Esophagus (tissue), 2 donors: ENCODE results near the gene ACRBP. TPM values are rescaled to one million over a fixed set of nuclear protein-coding genes. Genes with fewer than 3 reads are reported as not detected.
A peak's percentile ranks its signal among the peaks of the same experiment; 100 is the strongest.

Source experiments
- H3K27ac ChIP-seq, 2 donors: one replicate each; pipeline ENCODE4 v1.5.1; 2013; ENCODE audit warnings: low read depth in 2 of 2, mild to moderate bottlenecking in 2 of 2, inconsistent platforms in 1 of 2, low read length in 1 of 2, moderate library complexity in 1 of 2
- H3K27me3 ChIP-seq, 2 donors: one replicate each; pipeline ENCODE4 v1.6.1; 2013; ENCODE audit warnings: low read length in 2 of 2, control low read depth in 1 of 2, mild to moderate bottlenecking in 1 of 2; ENCODE audit not compliant: insufficient read depth in 2 of 2, control insufficient read depth in 1 of 2
- H3K36me3 ChIP-seq, 2 donors: one replicate each; pipeline ENCODE4 v1.6.1; 2013; ENCODE audit warnings: low read length in 1 of 2; ENCODE audit not compliant: control insufficient read depth in 2 of 2, insufficient read depth in 2 of 2
- H3K4me1 ChIP-seq, 2 donors: one replicate each; pipeline ENCODE4 v1.6.1; 2013; ENCODE audit warnings: low read length in 1 of 2; ENCODE audit not compliant: control insufficient read depth in 2 of 2, insufficient read depth in 2 of 2
- H3K4me3 ChIP-seq, 2 donors: one replicate each; pipeline ENCODE4 v1.5.1; 2013; ENCODE audit warnings: low read length in 2 of 2, mild to moderate bottlenecking in 2 of 2, low read depth in 1 of 2, moderate library complexity in 1 of 2
- H3K9me3 ChIP-seq, 2 donors: one replicate each; pipeline ENCODE4 v1.6.1; 2013; ENCODE audit warnings: mild to moderate bottlenecking in 2 of 2, low read depth in 1 of 2, low read length in 1 of 2, moderate library complexity in 1 of 2; ENCODE audit not compliant: control insufficient read depth in 2 of 2, insufficient read depth in 1 of 2
- WGBS, 2 donors: extraction: QIAGEN DNeasy Blood & Tissue Kit; methylation state at CpG; one replicate each; pipeline ENCODE4 v1.1.7; 2013; 5-methylcytosine and 5-hydroxymethylcytosine counted together
- polyA plus RNA-seq, 2 donors: library from polyadenylated mRNA; stranded (reverse); fragments of 200-250 nt; gene quantifications; one replicate each; pipeline ENCODE4 v1.2.3, GENCODE V29; 2013
- donor health status: healthy with polysubstance abuse.
- donor health status: Bipolar disorder and iron deficiency.

Gene ACRBP
- polyA plus RNA-seq, 2 donors: 0.32 to 0.84 TPM

DNA sequence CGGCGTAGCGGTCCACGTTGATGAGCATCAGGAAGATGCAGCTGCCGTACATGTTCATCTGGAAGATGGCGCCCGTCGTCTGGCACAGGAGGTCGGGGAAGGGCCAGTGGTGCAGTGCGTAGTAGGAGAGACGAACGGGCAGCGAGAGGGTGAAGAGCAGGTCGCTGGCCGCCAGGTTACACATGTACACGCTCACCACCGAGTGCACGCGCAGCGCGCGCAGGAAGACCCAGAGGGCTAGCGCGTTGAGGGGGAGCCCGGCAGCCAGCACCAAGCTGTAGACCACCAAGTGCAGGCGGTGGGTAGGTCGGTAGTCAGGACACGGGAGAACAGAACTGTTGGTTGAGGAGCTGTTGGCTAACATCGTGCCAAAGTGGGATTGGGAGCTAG is 26.4 kb downstream of the ACRBP start:
- peaks cover 0 to 3% of the 10 kb centered on the region in 2 donors for H3K9me3 ChIP-seq
- H3K27ac ChIP-seq: no peak overlapping the region
- H3K36me3 ChIP-seq: peaks cover 0 to 17% of the 10 kb centered on the region in 2 donors
- WGBS, 2 donors: 84 to 90% methylated on average over 29 of the region's 29 CpGs
- no peaks in the 10 kb centered on the region for H3K27me3 ChIP-seq
- H3K4me3 ChIP-seq: no peak overlapping the region
- peaks cover 0 to 4% of the 10 kb centered on the region in 2 donors for H3K4me1 ChIP-seq

- Histone ChIP-seq H3K9me3 (peaks cover 0 to 3% of the 10 kb centered on the region in 2 donors), H3K36me3 (peaks cover 0 to 17% of the 10 kb centered on the region in 2 donors), H3K27me3 (no peaks in the 10 kb centered on the region), H3K27ac (no peak overlapping the region), H3K4me3 (no peak overlapping the region), H3K4me1 (peaks cover 0 to 4% of the 10 kb centered on the region in 2 donors)
- 59 to 62% methylated on average over 88 of the region's 88 CpGs for WGBS, 2 donors
Measured at GRCh38 chr12:6620137-6620884, 26.9 kb downstream of the ACRBP start.

DNA sequence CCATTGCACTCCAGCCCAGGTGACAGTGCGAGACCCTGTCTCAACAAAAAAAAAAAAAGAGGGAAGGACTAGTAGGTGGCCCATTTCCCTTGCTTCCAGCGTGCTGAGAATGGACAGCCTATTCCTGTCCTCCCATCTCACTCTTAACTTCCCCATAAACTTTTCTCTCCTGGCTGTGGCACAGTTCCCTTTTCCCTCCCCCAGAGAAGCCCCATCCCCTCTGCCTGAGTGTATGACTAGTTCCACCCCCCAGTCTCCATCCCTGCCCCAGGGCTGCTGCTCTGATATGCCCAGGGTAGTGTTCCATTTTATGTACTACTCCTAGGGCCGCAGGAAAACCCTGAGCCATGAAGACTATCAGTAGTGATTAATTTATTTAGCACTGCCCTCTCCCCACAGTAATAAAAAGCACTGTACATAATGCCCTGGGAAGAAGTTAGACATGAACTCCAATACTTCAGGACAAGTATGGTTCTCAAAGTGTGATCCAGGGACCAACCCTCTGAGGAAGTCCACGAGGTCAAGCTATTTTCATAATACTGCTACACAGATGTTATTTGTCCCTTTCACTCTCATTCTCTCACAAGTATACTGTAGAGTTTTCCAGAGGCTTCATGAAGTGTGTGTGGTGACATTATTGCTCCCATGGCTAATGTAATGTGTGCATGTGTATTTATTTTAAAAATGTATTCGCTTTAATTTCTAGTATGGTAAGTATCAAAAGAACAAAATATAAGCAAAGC is 28.6 kb downstream of the ACRBP start:
- 79 to 83% methylated on average over 5 of the region's 5 CpGs for WGBS, 2 donors

GRCh38 chr12:6615802-6616201 is 31.4 kb downstream of the ACRBP start:
- no peaks in the 10 kb centered on the region for H3K27me3 ChIP-seq
- peaks cover 13 to 15% of the 10 kb centered on the region in 2 donors for H3K4me1 ChIP-seq
- peak overlapping the region in 1 of 2 donors; percentile 33 for H3K27ac ChIP-seq
- peaks cover 0 to 14% of the 10 kb centered on the region in 2 donors for H3K36me3 ChIP-seq
- no peak overlapping the region for H3K4me3 ChIP-seq
- 46 to 58% methylated on average over 3 of the region's 3 CpGs for WGBS, 2 donors
- H3K9me3 ChIP-seq: peaks cover 0 to 3% of the 10 kb centered on the region in 2 donors

More for the DNA sequence above, 28.6 kb downstream of the ACRBP start:
- Histone ChIP-seq H3K36me3 (peaks cover 0 to 17% of the 10 kb centered on the region in 2 donors), H3K27ac (no peak overlapping the region), H3K4me1 (peaks cover 0 to 7% of the 10 kb centered on the region in 2 donors), H3K9me3 (peaks cover 0 to 3% of the 10 kb centered on the region in 2 donors), H3K4me3 (no peak overlapping the region), H3K27me3 (no peaks in the 10 kb centered on the region)

- 41 to 54% methylated on average over 7 of the region's 7 CpGs for WGBS, 2 donors
- H3K4me3 ChIP-seq: no peak overlapping the region
- peaks cover 12 to 13% of the 10 kb centered on the region in 2 donors for H3K4me1 ChIP-seq
- peak overlapping the region; percentile 93 to 99 for H3K27ac ChIP-seq
- H3K36me3 ChIP-seq: peaks cover 0 to 3% of the 10 kb centered on the region in 2 donors
- H3K9me3 ChIP-seq: no peaks in the 10 kb centered on the region
- H3K27me3 ChIP-seq: no peaks in the 10 kb centered on the region
Measured at GRCh38 chr12:6614513-6615172, 32.6 kb downstream of the ACRBP start.

DNA sequence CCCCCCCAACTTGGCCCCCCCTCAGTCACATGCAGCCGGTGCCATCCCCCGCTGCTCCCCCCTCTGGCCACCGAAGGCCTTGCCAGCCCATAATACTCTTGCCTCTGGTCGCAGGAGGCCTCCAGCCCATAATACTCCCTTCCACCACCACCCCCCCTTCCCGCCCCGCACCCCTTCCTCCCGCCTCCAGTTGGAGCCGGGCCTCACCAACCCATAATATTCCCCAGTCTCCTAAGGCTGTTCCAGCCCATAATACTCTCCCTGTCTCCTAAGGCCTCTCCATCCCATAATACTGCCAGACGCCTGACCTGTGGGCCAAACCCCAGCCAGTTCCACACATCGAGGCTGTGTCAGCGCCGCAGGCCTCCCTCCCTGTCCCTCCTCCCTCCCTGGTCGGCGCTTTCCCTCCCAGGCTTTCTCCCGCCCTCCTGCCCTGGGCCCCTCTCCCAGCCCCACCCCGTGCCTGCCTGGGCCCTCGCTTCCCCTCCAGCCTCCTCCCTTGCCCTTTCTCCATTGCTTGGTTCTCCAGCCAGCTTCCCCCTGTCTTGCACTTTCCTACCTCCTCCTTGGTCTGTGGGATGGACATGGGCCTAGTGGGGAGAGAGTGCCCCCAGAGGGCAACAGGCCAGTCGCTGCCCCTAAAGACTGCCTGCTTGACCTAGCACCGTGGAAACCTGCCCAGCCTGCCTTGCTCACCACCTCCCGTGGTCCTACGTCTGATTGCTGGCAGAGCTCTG is 33.3 kb downstream of the ACRBP start:
- no peaks in the 10 kb centered on the region for H3K27me3 ChIP-seq
- H3K36me3 ChIP-seq: no peaks in the 10 kb centered on the region
- peak overlapping the region in 1 of 2 donors; percentile 5 for H3K4me3 ChIP-seq
- 6 to 9% methylated on average over 19 to 21 of the region's 21 CpGs for WGBS, 2 donors
- peaks cover 12 to 13% of the 10 kb centered on the region in 2 donors for H3K4me1 ChIP-seq
- no peaks in the 10 kb centered on the region for H3K9me3 ChIP-seq
- peak overlapping the region; percentile 93 to 99 for H3K27ac ChIP-seq

DNA sequence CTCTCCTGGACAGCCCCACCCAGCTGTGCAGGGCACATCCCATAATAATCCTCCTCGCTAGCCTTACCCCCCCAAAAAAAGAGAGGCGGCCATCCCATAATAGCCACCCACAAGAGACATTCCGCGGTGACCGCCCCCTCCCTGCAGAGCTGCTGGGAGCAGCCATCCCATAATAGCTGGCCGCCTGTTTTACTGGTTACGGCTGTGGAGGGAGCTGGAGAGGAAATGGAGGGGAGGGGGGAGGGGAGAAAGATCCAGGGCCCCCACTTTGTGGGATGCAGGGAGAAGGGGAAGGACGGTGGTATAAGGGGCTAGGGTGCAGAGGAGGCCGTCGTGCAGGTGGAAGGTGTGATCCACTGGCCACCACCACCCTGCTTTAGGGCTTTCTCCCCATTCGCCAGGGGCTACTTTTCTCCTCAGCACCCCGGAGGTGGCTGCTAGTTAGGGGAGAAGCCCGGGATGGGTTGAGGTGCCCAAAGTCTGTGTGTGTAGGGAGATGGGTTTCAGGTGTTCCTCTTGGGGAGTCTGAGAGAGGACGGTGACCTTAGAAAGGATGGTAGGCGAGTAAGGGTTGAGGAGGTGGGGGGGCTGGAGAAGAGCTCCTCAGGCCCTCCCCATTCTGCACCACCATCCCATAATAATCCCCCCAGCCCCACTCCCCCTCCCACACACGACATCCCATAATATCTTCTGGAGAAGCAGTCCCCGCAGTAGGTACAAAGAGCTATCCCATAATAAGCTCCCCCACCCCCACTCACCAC is 34.0 kb downstream of the ACRBP start:
- peak overlapping the region in 1 of 2 donors; percentile 23 for H3K4me3 ChIP-seq
- WGBS, 2 donors: 2 to 5% methylated on average over 12 to 17 of the region's 17 CpGs
- no peaks in the 10 kb centered on the region for H3K9me3 ChIP-seq
- H3K36me3 ChIP-seq: no peaks in the 10 kb centered on the region
- no peaks in the 10 kb centered on the region for H3K27me3 ChIP-seq
- peak overlapping the region; percentile 93 to 99 for H3K27ac ChIP-seq
- H3K4me1 ChIP-seq: peaks cover 12 to 13% of the 10 kb centered on the region in 2 donors

- peak overlapping the region; percentile 93 to 99 for H3K27ac ChIP-seq
- peaks cover 12 to 13% of the 10 kb centered on the region in 2 donors for H3K4me1 ChIP-seq
- H3K27me3 ChIP-seq: no peaks in the 10 kb centered on the region
- H3K4me3 ChIP-seq: no peak overlapping the region
- no peaks in the 10 kb centered on the region for H3K9me3 ChIP-seq
- no peaks in the 10 kb centered on the region for H3K36me3 ChIP-seq
- WGBS, 2 donors: 24 to 32% methylated on average over 7 of the region's 7 CpGs
Measured at GRCh38 chr12:6612652-6613014, 34.6 kb downstream of the ACRBP start.
